ENCODE data around the gene CEMIP. TPM values are rescaled to one million over a fixed set of nuclear protein-coding genes. Genes with fewer than 3 reads are reported as not detected.

CEMIP gene
- total and polyA plus RNA-seq, 12 donors, result 0.08 to 2.2 (median 0.35) TPM

DNA sequence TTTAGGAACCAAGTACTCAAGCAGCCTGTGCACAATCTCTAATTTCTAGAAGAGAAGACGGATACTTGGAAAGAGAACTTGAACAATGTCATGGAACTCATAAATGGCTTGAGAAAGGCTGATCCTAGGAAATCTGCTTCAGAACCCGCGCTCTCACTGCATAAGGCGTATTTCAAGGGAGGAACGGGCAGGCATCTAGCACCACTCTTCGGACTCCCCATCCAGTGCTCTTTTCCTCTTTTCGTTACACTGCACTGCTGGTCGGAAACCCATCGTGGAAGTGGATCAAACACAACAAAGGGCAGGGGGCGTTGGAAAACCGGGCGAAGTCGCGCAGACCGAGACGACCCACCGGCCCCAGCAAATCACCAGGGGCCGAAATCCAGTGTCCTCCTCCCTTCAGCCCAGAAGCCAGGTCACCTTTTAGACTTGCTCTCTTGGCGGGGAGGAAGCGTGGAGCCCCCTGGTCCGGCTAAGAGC lies 221.0 kb downstream of the CEMIP start:
- peak overlapping the region; percentile 32 to 98 (median 63) for H3K4me3 ChIP-seq
- peak overlapping the region; percentile 32 to 99 (median 93) for H3K27ac ChIP-seq
- TF ChIP-seq, protein P1, sequence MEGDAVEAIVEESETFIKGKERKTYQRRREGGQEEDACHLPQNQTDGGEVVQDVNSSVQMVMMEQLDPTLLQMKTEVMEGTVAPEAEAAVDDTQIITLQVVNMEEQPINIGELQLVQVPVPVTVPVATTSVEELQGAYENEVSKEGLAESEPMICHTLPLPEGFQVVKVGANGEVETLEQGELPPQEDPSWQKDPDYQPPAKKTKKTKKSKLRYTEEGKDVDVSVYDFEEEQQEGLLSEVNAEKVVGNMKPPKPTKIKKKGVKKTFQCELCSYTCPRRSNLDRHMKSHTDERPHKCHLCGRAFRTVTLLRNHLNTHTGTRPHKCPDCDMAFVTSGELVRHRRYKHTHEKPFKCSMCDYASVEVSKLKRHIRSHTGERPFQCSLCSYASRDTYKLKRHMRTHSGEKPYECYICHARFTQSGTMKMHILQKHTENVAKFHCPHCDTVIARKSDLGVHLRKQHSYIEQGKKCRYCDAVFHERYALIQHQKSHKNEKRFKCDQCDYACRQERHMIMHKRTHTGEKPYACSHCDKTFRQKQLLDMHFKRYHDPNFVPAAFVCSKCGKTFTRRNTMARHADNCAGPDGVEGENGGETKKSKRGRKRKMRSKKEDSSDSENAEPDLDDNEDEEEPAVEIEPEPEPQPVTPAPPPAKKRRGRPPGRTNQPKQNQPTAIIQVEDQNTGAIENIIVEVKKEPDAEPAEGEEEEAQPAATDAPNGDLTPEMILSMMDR (IDR thresholded peaks at IDR 0.05), result no peak
- TF ChIP-seq POLR2A (IDR thresholded peaks at IDR 0.05), result no peak
- intact Hi-C loops (cut with DNase I), result loop anchor here in 1 of 2 donors (10.0 kb wide), 1 partner anchor 105 kb away; no protein-coding TSS in a partner anchor
- peak in 1 of 7 donors; percentile 14 for DNase-seq
- no peaks in the 10 kb centered on the region for H3K27me3 ChIP-seq
- peaks cover 4 to 41% of the 10 kb centered on the region in 2 donors for H3K4me1 ChIP-seq (replicated peaks in 1 of 2)
- no peaks in the 10 kb centered on the region for H3K9me3 ChIP-seq (replicated peaks in 1 of 3)
- 11 to 12% (median 11%) methylated on average over 16 to 21 of the region's 21 CpGs for WGBS, 4 donors
- peaks cover 0 to 9% of the 10 kb centered on the region in 2 donors for H3K36me3 ChIP-seq (replicated peaks in 1 of 2)

DNA sequence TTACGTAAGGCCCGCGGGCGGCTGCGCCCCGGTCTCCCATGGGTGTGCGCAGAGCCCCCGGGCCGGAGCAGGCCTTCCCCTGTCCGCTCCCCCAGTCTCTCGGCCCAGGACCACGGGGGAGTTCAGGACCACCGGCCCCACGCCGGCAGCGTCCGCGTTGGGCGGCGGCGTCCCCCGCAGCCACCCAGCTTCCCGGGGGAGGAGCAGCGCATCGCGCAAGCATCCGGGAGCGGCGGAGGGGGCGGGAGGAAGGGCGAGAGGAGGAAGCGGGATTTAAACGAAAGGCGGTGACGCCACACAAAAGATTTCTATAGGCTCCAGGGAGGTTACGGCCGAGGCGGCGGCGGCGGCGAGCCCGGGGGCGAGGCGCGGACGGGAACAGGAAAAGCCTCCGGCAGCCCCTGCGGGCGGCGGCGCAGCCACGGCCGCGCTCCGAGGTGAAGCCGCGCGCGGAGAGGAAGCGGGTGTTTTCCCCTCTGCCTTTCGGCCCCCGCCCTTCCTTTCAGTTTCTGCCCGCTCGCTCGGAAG lies 221.5 kb downstream of the CEMIP start, which contains the start of gene TLNRD1:
TSS of gene TLNRD1 (plus strand) at position 300 of the 528 bp plus-strand sequence. CDS start 1,349 bp downstream, outside the sequence.
- intact Hi-C loops (cut with DNase I), result loop anchor here in 1 of 2 donors (10.0 kb wide), 1 partner anchor 104 kb away; no protein-coding TSS in a partner anchor
- Histone ChIP-seq H3K36me3 (replicated peaks in 1 of 2) (peaks cover 0 to 9% of the 10 kb centered on the region in 2 donors), H3K27ac (peak within 1 kb of the TSS; percentile 92 to 99 (median 97)), H3K4me3 (peak within 1 kb of the TSS; percentile 32 to 98 (median 63)), H3K9me3 (replicated peaks in 1 of 3) (no peaks in the 10 kb centered on the region), H3K27me3 (no peaks in the 10 kb centered on the region), H3K4me1 (replicated peaks in 1 of 2) (peaks cover 4 to 46% of the 10 kb centered on the region in 2 donors)
- DNase-seq, result peak; percentile 87 to 93 (median 89)
- WGBS, 4 donors, result 0 to 1% (median 0%) methylated on average over 2 to 66 of the region's 66 CpGs
- TF ChIP-seq, protein P1 (IDR thresholded peaks at IDR 0.05), result no peak
- peak; percentile 74 to 83 for TF ChIP-seq POLR2A (IDR thresholded peaks at IDR 0.05)

MicroRNAs encoded within 50 kb of the gene (microRNA counts, 767-probe panel; counts per million panel counts)
- 0 counts per million in 2 donors for microRNA hsa-miR-549

Small RNAs within 50 kb of the gene (microRNA-seq; reads per million reads assigned to microRNA genes)
- 0 reads per million in 3 donors for gene MIR4514
- 0 to 0.45 (median 0.28) reads per million in 3 donors for gene MIR549A

Small RNAs within 50 kb of the gene (small RNA-seq; reads per million reads assigned to genes)
- gene MIR4514 (0 reads per million in 2 donors), gene MIR549A (0 reads per million in 2 donors)

Other genes with a start within 250 kb of the CEMIP start
- gene ABHD17C, start 84.1 kb upstream of the CEMIP start, total RNA-seq, result 1 to 10 TPM; 2.1 to 9.9 (median 5.5) TPM
- 1 to 10 TPM; 1.9 to 6.6 (median 2.1) TPM for gene ABHD17C, start 84.1 kb upstream of the CEMIP start, polyA plus RNA-seq
- gene MESD, start 210.4 kb downstream of the CEMIP start, total RNA-seq, result 10 to 100 TPM; 13.2 to 50.3 (median 25.9) TPM
- gene MESD, start 210.4 kb downstream of the CEMIP start, polyA plus RNA-seq, result 10 to 100 TPM; 17.1 to 56.1 (median 21.2) TPM
- 10 to 100 TPM in 8 of 9 donors, 1 to 10 TPM in 1; 5.3 to 30.8 (median 22.2) TPM for gene TLNRD1, start 221.6 kb downstream of the CEMIP start, total RNA-seq
- 10 to 100 TPM in 1 of 3 donors, 1 to 10 TPM in 2; 4.3 to 11.4 (median 5.0) TPM for gene TLNRD1, start 221.6 kb downstream of the CEMIP start, polyA plus RNA-seq

All from adrenal gland (tissue), 12 donors.